HL-60 (cell line): ENCODE data around the gene ECSCR.
"Not testable (repeated sequence)": the region's sequence is repeated elsewhere in the genome, so short reads cannot be mapped to it uniquely, and the experiment has no call there.

Experiments
- POLR2AphosphoS5 ChIP-seq: IDR thresholded peaks from 2 replicates; pipeline ENCODE4 v1.6.1; 2012; ENCODE audit warnings: low read depth
- TF ChIP-seq, protein P1 (sequence below): IDR thresholded peaks from one replicate; pipeline ENCODE4 v1.5.1; 2011; ENCODE audit warnings: low read length, control low read depth, inconsistent platforms; ENCODE audit not compliant: insufficient read depth
- TF ChIP-seq, protein P2 (sequence below): IDR thresholded peaks from 2 replicates; pipeline ENCODE4 v1.6.1; 2012; ENCODE audit warnings: low read depth; ENCODE audit not compliant: insufficient replicate concordance

DNA sequence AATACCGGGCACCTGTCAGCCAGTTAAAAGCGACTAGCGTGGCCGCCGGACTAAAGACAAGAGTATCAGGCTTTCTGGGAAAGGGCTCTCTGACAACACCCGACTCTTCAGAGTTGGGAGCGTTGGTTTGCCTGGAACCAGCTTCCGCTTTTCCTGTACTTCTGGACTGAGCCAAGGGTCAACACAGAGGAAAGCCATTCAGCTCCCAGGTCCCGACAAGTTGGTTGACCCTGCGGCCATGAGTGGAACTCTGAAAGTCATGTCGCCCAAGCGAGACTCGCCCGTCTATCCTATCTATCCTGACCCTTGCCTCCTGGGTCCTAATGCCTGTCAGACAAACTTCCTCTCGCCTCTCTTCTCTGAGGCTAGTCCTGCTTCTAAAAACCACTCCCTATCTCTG is 41.3 kb upstream of the ECSCR start:
- TF ChIP-seq, protein P1, sequence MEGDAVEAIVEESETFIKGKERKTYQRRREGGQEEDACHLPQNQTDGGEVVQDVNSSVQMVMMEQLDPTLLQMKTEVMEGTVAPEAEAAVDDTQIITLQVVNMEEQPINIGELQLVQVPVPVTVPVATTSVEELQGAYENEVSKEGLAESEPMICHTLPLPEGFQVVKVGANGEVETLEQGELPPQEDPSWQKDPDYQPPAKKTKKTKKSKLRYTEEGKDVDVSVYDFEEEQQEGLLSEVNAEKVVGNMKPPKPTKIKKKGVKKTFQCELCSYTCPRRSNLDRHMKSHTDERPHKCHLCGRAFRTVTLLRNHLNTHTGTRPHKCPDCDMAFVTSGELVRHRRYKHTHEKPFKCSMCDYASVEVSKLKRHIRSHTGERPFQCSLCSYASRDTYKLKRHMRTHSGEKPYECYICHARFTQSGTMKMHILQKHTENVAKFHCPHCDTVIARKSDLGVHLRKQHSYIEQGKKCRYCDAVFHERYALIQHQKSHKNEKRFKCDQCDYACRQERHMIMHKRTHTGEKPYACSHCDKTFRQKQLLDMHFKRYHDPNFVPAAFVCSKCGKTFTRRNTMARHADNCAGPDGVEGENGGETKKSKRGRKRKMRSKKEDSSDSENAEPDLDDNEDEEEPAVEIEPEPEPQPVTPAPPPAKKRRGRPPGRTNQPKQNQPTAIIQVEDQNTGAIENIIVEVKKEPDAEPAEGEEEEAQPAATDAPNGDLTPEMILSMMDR, result not testable (repeated sequence)
- TF ChIP-seq, protein P2, sequence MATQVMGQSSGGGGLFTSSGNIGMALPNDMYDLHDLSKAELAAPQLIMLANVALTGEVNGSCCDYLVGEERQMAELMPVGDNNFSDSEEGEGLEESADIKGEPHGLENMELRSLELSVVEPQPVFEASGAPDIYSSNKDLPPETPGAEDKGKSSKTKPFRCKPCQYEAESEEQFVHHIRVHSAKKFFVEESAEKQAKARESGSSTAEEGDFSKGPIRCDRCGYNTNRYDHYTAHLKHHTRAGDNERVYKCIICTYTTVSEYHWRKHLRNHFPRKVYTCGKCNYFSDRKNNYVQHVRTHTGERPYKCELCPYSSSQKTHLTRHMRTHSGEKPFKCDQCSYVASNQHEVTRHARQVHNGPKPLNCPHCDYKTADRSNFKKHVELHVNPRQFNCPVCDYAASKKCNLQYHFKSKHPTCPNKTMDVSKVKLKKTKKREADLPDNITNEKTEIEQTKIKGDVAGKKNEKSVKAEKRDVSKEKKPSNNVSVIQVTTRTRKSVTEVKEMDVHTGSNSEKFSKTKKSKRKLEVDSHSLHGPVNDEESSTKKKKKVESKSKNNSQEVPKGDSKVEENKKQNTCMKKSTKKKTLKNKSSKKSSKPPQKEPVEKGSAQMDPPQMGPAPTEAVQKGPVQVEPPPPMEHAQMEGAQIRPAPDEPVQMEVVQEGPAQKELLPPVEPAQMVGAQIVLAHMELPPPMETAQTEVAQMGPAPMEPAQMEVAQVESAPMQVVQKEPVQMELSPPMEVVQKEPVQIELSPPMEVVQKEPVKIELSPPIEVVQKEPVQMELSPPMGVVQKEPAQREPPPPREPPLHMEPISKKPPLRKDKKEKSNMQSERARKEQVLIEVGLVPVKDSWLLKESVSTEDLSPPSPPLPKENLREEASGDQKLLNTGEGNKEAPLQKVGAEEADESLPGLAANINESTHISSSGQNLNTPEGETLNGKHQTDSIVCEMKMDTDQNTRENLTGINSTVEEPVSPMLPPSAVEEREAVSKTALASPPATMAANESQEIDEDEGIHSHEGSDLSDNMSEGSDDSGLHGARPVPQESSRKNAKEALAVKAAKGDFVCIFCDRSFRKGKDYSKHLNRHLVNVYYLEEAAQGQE, result not testable (repeated sequence)
- not testable (repeated sequence) for TF ChIP-seq POLR2AphosphoS5
